ENCODE measurements around the gene ARPC1A.

Gene ARPC1A

GRCh38 chr7:99390941-99391602 is 65.4 kb downstream of the ARPC1A start:
- DNase-seq, result peak; percentile 18

DNA sequence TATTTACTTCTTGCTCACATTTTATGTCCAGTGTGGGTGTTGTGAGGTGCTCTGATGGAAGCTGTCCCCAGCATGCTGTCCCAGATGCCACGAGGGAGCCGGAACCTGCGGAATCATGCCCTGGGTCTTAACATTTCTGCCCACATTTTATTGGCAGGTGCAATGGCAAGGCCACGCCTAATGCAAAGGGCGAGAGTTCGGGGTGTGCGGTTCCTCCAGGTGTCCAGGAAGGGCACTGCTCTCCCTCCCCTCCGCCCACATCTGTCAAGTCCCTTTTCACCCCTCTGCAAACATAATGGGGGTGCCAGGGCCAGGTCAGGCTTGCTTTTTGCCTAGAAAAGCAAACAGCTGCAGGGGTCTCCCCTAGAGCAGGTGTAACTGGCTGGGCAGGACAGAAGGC is 66.3 kb downstream of the ARPC1A start:
- DNase-seq, result no peak

GRCh38 chr7:99392659-99393354 is 67.1 kb downstream of the ARPC1A start:
- peak; percentile 42 for DNase-seq

- DNase-seq, result no peak
Observed at GRCh38 chr7:99393355-99394187, 67.9 kb downstream of the ARPC1A start.

DNA sequence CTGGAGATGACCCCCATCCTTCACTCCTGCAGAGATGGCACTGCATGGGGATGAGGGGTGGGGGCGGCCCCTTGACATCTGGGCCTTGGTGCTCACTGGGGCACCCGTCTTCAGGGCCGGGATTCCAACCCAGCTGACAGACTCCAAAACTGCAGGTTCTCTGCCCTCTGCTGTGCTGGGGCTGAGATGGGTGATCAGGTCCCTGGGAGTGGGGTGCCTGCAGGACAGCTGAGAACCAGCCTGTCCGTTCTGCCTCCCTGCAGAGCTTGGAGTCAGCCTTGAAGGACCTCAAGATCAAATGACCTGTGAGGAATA is 68.4 kb downstream of the ARPC1A start:
- DNase-seq, result no peak

DNA sequence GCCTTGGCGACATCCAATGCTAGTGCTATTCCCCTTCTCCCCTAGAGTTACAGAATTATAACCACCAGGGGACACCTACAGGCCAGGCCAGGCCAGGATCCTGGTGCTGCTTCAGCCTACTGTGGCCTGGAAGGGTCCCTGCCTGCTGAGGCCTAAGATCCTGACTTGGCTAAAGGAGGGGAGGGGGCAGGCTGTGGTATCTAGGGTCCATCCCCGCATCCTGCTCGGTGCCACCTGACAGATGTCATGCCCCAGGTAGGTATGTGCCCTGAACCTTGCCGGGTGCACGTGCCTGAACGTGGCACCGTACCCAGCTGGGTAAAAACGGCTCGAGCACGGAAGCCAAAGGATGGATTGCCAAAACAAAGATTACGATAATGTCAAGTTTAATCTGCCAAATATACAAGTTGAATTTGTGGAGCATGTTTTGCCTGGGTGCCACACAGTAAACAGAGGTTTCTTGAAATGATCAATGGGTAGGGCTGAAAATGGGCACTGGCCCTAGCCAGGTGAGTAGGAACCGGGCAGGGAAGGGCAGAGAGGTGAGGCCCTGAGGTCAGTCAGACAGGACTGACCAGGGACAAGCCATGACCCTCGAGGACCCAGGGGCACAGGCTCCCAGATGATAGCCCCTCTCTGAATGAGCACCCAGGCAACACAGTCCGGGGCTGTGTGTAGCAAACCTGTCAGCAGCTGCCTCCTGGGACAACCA is 70.1 kb downstream of the ARPC1A start:
- no peak for DNase-seq

DNA sequence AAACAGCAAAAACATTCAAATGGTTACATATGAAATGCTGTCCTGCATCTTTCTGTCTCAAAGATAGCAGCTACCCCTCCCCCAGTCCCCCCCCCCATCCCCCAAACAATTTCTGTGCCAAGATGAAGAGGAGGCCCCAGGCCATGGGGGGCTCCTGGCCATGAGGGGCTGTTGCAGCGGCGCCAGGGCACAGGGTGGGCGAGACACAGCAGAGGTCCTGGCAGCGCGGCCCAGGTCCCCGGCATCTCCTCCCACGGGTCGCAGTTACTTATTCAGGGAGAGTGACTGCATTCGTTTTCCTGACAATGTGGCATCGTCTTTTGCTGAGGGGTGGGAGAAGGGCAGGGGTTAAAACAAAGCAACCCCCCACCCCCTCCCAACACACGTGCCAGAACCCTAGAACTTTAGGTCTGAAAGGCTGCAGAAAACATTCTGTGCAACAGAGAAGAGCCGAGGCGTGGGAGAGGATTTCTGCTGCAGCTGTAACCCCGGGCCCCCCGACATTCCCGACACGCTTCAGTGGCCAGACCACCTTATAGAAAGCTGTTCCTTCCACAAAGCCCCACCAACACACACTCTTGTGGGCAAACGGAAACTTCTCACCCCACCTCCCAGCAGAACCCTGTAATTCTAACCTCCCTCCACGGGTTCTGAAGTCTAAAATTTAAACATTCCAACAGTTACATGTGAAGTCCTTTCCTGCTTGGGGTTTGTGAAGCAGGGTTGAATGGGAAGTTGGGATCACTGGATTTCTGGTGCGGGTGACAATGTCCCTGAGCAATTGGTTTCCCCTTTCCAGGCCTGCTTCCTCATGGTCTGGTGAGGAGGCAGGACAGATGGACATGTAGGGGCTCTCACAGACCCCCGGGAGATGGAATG is 71.0 kb downstream of the ARPC1A start:
- DNase-seq, result no peak

DNA sequence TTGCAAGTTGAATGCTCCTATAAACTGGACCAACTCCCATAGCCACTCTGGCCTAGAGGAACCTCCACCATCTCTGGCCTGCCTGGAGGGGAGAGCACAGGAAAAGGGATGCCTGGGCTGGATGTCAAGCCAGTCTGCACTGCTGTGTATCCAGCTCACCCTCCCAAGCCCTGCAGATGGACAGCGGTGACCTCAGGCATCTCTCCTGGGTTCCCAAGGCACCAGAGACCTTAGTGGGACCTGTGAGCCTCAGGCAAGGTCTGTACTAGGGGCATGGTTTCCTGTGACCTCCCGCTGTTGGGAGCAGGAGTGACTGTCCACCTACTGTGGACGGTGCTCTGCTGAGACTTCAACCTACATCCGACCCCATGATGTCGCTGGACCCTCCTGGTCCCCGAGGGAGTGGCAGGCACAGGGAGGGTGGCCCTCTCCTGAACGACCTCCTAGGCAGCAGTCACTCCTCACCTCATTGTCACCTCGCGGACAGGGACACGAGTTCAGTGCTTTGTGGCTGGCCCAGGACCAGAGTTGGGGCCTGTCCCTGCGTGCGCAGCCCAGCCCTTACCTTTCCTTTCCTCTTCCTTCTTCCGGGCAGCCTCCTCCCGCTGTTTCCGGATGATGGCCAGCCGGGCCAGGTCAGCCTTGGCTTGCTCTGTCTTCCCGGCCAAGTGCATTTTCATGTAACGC is 71.7 kb downstream of the ARPC1A start:
- DNase-seq, result no peak

GRCh38 chr7:99398891-99399445 is 73.3 kb downstream of the ARPC1A start:
- DNase-seq, result no peak

- DNase-seq, result no peak
Observed at GRCh38 chr7:99399597-99399996, 73.9 kb downstream of the ARPC1A start.

DNA sequence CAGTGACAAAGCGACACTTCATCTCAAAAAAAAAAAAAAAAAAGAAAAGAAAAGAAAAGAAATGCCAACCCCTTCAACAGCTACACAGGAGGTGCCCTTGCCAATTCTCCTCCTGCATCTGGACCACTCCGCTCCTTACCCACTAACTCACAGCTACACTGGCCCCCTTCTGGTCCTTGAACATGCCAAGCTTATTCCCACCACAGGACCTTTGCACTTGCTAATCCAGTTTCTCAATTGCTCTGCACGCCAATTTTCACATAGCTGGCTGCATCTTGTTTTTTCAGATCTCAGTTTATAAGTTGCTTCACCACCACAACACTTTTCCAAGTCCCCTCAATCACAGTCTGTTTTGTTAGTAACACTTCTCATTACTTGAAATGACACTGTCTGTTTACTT is 77.2 kb downstream of the ARPC1A start:
- DNase-seq, result no peak

- no peak for DNase-seq
Observed at GRCh38 chr7:99403764-99404163, 78.1 kb downstream of the ARPC1A start.

DNA sequence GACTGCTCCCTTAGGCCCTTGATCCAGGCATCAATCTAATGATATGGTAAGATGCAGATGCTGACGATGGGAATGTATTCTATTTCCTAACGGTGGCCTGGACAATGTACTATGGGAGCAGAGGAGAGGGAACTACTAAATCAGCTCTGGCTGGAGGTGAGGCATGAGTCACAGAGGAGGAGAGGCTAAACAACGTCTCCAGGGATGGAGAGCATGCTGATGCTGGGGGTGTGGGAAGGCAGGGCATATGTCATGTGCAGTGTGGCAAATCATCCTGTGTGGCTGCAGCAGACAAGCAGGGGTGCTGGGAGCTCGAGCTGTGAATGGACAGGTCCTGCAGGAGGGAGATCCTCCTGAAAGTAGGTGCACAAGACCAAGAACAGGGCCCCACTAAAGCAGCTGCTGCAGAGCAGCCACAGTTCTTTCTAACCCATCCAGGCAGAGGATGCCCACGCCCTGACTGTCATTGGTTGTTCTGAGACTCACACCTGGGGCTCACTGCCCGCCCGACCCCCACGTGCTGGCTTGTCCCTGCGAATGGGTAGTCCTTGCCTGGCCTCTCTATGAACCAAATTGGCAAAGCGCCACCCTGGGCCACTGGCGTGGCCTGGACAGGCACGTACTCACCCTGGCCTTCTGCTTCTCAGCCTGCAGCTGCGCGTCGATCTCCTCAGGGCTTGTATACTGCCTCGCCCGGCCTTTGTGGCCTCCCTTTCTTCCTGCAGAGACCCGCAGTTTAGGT is 78.7 kb downstream of the ARPC1A start:
- no peak for DNase-seq

DNA sequence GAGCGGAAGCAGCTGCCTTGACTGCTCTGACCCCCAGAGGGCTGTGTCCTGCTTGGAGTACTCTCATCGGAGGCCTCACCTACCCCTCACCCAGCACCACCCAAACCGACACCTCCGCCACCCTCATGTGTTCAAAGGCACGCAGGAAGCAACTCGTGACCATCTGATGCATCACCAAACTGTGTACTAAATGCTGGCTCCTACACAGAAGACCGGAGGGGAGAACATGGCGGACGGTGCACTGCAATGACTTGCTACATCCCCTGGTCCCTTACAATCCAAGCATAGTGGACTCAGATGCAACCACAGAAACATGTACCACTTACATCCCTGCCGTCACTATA is 79.3 kb downstream of the ARPC1A start:
- DNase-seq, result no peak

DNA sequence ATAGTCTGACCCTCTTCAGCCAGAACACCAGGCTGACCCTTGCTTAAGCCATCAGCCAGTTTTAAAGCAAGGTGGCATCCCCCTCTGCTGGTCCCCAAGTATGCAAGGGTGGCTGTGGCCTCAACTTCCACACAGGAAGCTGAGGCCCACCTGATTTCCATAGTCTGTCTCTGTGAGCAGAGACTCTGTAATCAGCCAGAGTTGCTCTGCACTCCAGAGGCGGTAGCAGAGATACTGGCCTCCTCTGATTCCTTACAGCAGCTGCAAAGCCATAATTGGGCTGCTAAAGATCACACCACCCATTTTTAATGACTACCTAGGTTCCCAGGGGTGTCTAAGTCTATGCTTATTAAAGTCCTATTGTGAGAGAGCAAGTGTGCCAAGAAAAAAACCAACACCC is 80.9 kb downstream of the ARPC1A start:
- no peak for DNase-seq

DNA sequence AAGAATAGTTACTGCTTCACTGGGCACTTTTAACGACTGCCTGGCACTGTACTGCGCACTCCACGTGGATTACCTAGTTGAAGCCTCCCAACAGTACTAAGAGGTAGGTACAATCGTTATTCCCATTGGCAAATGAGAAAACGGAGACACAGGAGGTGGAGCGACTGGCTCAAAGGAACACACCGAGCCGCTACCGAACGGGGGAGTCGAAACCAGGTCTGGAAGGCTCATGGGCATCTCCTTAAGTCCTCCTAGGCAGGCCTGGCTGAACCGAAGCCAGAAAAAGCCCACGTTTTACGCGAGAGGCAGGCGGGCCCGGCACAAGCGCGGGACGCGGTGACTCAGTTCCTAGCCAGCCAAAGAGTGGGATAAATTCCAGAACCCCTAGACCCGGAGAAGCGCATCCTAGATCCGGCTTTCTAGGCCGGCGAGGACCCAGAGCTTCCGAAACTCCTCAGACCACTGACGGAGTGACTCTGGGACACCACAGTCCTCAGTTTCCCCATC is 82.2 kb downstream of the ARPC1A start:
- peak; percentile 74 for DNase-seq

- DNase-seq, result peak; percentile 92
Observed at GRCh38 chr7:99408379-99409191, 82.9 kb downstream of the ARPC1A start, which contains the start of the genes BUD31 and PDAP1. Gene BUD31, plus strand, starts transcription at chr7:99408969. Its CDS starts 2,124 bp downstream, at chr7:99411093. Gene PDAP1, minus strand, starts transcription at chr7:99408597. Its CDS starts 49 bp downstream, at chr7:99408548.

DNA sequence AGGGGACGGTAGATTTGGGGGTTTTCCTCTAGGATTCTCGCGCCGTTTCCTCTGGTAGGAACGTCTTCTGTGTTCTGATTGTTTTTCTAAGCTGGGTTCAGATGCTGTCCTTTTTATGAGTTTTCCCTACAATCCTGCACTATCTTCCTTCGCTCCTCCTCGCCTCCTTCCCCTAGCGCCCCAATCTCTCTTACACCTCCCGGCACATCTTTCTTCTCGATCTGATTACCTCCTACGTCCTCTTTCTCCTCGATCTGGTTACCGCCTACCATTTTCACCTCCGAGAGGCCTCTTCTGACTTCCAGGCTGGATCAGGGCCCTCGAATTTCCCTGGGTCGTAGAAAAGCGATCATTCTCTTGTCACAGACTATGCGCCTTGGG is 83.5 kb downstream of the ARPC1A start:
- DNase-seq, result no peak

DNA sequence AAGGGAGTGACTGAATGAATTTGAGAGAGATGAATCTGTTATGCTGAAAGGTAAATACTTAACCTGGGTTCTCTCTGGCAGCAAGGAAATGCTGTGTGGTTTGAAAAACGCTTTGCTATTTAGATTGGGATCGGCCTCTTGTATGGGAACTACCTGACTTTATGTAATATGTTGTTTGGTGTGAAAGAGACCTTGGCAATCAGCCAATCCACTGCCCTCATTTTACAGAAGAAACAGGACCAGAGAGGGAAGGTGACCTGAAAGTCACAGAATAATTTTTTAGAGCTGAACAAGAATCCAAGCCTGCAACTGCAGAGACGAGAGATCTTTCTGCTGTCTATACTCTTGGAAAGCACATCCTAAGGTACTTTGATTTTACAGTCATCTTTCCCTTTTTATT is 84.1 kb downstream of the ARPC1A start:
- DNase-seq, result no peak
